Mesothelial cell of epicardium (in vitro differentiated cells): ENCODE data around the gene NUDCD3. TPM values are rescaled to one million over a fixed set of nuclear protein-coding genes. Genes with fewer than 3 reads are reported as not detected.
A peak's percentile ranks its signal among the peaks of the same experiment; 100 is the strongest.

Source experiments
- DNase-seq, 2 experiments: peaks; one replicate each; pipeline ENCODE4 v3.0.0; 2021; ENCODE audit warnings: low spot score in 2 of 2; ENCODE audit not compliant: unreplicated experiment in 2 of 2
- H3K27ac Mint-ChIP-seq: 2 replicates; pipeline ENCODE4 v1.8.0; 2021; ENCODE audit warnings: mixed read lengths
- H3K27me3 Mint-ChIP-seq: 2 replicates; pipeline ENCODE4 v1.8.0; 2021; ENCODE audit warnings: low read depth, mixed read lengths
- H3K36me3 Mint-ChIP-seq: 2 replicates; pipeline ENCODE4 v1.8.0; 2021; ENCODE audit warnings: mixed read lengths
- H3K4me1 Mint-ChIP-seq: 2 replicates; pipeline ENCODE4 v1.8.0; 2021; ENCODE audit warnings: mixed read lengths
- H3K4me3 Mint-ChIP-seq: 2 replicates; pipeline ENCODE4 v1.8.0; 2021; ENCODE audit warnings: mild to moderate bottlenecking, moderate library complexity, mixed read lengths
- H3K9me3 Mint-ChIP-seq: 2 replicates; pipeline ENCODE4 v1.8.0; 2021; ENCODE audit warnings: mixed read lengths
- CTCF ChIP-seq: fragments of 200-600 bp; sonication (generic); IDR thresholded peaks from one replicate; pipeline ENCODE4 v1.5.0; 2021; ENCODE audit warnings: antibody characterized with exemption; ENCODE audit not compliant: unreplicated experiment
- total RNA-seq: library from RNA; stranded (reverse); gene quantifications from 3 replicates; pipeline ENCODE4 v1.2.1, GENCODE V29; 2021

The NUDCD3 gene
- total RNA-seq, 1 donor from 2014 or later: 104 TPM

- Mint-ChIP-seq H3K4me1 (no peaks in the 10 kb centered on the region), H3K4me3 (no peak overlapping the region), H3K27me3 (no peaks in the 10 kb centered on the region), H3K36me3 (peaks cover 11% of the 10 kb centered on the region), H3K27ac (no peak overlapping the region), H3K9me3 (no peaks in the 10 kb centered on the region)
- no peak for TF ChIP-seq CTCF
- DNase-seq: no peak
Measured at GRCh38 chr7:44396496-44396895, 94.0 kb downstream of the NUDCD3 start.

- no peak overlapping the region for H3K27ac Mint-ChIP-seq
Measured at GRCh38 chr7:44395067-44395466, 95.4 kb downstream of the NUDCD3 start.

GRCh38 chr7:44394636-44395035 lies 95.8 kb downstream of the NUDCD3 start:
- H3K27me3 Mint-ChIP-seq: no peaks in the 10 kb centered on the region
- TF ChIP-seq CTCF: no peak
- H3K9me3 Mint-ChIP-seq: no peaks in the 10 kb centered on the region
- H3K4me1 Mint-ChIP-seq: no peaks in the 10 kb centered on the region
- no peak overlapping the region for H3K27ac Mint-ChIP-seq
- peak in 1 of 2 experiments; percentile 19 for DNase-seq
- H3K4me3 Mint-ChIP-seq: no peak overlapping the region
- H3K36me3 Mint-ChIP-seq: peaks cover 20% of the 10 kb centered on the region

More at GRCh38 chr7:44395067-44395466, 95.4 kb downstream of the NUDCD3 start:
- Mint-ChIP-seq H3K27me3 (no peaks in the 10 kb centered on the region), H3K4me3 (no peak overlapping the region), H3K9me3 (no peaks in the 10 kb centered on the region), H3K4me1 (no peaks in the 10 kb centered on the region), H3K36me3 (peaks cover 20% of the 10 kb centered on the region)
- TF ChIP-seq CTCF: no peak
- no peak for DNase-seq

GRCh38 chr7:44394112-44394447 lies 96.4 kb downstream of the NUDCD3 start:
- Mint-ChIP-seq H3K9me3 (no peaks in the 10 kb centered on the region), H3K4me1 (no peaks in the 10 kb centered on the region), H3K4me3 (no peak overlapping the region), H3K27ac (no peak overlapping the region), H3K36me3 (peaks cover 23% of the 10 kb centered on the region), H3K27me3 (no peaks in the 10 kb centered on the region)
- peak in 1 of 2 experiments; percentile 11 for DNase-seq
- TF ChIP-seq CTCF: no peak

- DNase-seq: peak in 1 of 2 experiments; percentile 25
- no peaks in the 10 kb centered on the region for H3K9me3 Mint-ChIP-seq
- H3K4me3 Mint-ChIP-seq: no peak overlapping the region
Measured at GRCh38 chr7:44393238-44394111, 97.0 kb downstream of the NUDCD3 start.

More at GRCh38 chr7:44393238-44394111, 97.0 kb downstream of the NUDCD3 start:
- H3K4me1 Mint-ChIP-seq: no peaks in the 10 kb centered on the region
- no peak overlapping the region for H3K27ac Mint-ChIP-seq
- peaks cover 20% of the 10 kb centered on the region for H3K36me3 Mint-ChIP-seq
- no peak for TF ChIP-seq CTCF
- H3K27me3 Mint-ChIP-seq: no peaks in the 10 kb centered on the region
